ENCODE results near the gene SCAMP5.

DNA sequence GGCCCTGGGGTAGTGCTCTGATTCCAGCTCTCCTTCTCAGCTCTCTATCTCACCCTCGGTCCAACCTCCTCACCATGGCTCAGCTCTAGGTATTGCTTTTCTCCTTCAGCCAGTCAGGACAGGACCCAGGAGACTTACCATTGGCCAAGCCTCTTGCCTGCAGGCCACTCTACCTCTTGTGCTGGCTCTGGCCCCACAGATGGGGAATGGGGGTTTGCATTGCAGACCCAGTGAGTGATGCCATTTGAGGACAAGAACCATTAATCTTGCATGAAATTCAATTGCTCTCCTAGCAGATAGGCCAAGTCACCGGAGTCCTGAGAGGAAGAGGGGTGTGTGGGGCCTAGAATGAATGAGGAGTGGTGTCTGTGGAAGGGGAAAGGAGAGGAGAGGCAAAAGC is 32.7 kb upstream of the SCAMP5 start:
- no peak for TF ChIP-seq POLR2A (IDR thresholded peaks at IDR 0.05)
- TF ChIP-seq, protein P1, sequence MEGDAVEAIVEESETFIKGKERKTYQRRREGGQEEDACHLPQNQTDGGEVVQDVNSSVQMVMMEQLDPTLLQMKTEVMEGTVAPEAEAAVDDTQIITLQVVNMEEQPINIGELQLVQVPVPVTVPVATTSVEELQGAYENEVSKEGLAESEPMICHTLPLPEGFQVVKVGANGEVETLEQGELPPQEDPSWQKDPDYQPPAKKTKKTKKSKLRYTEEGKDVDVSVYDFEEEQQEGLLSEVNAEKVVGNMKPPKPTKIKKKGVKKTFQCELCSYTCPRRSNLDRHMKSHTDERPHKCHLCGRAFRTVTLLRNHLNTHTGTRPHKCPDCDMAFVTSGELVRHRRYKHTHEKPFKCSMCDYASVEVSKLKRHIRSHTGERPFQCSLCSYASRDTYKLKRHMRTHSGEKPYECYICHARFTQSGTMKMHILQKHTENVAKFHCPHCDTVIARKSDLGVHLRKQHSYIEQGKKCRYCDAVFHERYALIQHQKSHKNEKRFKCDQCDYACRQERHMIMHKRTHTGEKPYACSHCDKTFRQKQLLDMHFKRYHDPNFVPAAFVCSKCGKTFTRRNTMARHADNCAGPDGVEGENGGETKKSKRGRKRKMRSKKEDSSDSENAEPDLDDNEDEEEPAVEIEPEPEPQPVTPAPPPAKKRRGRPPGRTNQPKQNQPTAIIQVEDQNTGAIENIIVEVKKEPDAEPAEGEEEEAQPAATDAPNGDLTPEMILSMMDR (IDR thresholded peaks at IDR 0.05), result no peak

All from right lobe of liver (tissue), 4 donors.